ENCODE results near the gene LAMP1.
"Not testable (repeated sequence)": the region's sequence is repeated elsewhere in the genome, so short reads cannot be mapped to it uniquely, and the experiment has no call there.

Gene LAMP1, protein sequence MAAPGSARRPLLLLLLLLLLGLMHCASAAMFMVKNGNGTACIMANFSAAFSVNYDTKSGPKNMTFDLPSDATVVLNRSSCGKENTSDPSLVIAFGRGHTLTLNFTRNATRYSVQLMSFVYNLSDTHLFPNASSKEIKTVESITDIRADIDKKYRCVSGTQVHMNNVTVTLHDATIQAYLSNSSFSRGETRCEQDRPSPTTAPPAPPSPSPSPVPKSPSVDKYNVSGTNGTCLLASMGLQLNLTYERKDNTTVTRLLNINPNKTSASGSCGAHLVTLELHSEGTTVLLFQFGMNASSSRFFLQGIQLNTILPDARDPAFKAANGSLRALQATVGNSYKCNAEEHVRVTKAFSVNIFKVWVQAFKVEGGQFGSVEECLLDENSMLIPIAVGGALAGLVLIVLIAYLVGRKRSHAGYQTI

GRCh38 chr13:113296823-113297369, at the start of gene LAMP1:
LAMP1 (plus strand) TSS chr13:113297239; CDS start chr13:113297435, 196 bp downstream.
- DNase-seq = peak; percentile 95

DNA sequence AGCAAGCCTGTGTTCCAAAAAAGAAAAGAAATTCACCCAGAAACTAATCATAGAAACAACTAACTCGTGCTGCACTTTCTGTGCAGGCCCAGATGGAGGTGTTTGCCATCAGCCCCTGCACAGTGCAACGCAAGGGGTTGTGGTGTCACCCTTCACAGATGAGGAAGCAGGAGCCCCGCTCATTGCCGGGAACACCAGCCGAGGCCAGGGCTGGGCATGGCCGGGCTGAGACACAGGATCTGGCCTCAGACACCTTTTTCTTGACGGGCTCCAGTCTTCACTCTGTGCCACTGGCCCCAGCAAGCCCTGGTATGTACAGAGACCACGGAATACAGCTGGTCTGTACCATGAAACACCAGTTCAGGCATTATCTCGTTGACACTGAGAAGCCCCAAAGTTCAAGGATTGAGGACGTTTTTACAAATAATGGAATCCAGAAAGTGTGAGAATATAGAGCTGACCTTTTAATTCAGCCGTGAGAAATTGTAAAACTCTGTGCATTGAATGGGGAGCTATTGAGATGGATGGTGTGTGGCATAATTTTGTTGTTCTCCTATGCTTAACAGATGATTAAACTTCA, 44.4 kb upstream of the LAMP1 start:
- DNase-seq = no peak

DNA sequence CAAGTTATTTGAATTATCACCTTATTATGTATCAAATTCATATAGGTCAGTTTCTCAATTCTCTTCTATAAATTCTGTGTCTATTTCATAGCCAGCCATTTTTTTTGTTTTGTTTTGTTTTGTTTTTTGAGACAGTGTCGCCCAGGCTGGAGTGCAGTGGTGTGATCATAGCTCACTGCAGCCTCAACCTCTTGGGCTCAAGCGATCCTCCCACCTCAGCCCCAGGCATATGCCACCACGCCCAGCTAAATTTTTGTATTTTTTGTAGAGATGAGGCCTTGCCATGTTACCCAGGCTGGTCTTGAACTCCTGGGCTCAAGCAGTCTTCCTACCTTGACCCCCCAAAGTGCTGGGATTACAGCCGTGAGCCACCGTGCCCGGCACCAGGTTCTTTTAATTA, 39.1 kb upstream of the LAMP1 start:
- not testable (repeated sequence) for DNase-seq

DNA sequence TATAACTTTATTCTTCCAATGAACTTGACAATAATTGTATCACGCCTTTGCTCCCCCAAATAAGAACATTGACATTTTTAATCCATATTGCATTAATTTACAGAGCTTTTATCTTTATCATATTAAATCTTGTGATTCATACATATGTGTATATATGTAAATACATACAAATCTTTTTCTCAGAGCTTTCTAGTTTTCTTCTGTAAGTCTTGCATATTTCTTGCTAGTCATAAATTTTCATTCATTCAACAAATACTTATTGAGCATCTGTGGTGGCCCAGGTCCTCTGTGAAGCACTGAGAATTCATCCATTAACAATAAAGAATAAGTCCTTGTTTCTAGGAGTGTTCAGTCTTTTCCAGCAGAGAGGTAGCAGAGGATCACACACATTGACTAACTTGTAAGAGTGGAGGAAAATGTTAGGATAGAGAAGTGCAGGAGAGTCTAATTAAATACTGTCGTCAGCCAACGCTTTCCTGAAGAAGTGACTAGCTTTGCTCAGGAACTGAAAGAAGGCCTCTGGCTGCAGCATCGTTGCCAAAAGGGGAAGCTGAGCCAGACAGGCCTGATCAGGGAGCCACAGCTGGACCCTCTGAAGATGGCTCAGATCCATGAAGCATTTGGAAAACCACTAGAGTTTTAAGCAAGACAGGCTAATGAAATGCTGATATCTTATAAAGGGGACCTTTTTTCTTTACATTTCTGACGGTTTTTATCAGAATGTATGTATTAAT, 38.6 kb upstream of the LAMP1 start:
- DNase-seq = no peak

- DNase-seq = no peak
Observed at GRCh38 chr13:113260996-113261395, 36.0 kb upstream of the LAMP1 start.

- DNase-seq = not testable (repeated sequence)
Observed at GRCh38 chr13:113263016-113263415, 34.0 kb upstream of the LAMP1 start.

DNA sequence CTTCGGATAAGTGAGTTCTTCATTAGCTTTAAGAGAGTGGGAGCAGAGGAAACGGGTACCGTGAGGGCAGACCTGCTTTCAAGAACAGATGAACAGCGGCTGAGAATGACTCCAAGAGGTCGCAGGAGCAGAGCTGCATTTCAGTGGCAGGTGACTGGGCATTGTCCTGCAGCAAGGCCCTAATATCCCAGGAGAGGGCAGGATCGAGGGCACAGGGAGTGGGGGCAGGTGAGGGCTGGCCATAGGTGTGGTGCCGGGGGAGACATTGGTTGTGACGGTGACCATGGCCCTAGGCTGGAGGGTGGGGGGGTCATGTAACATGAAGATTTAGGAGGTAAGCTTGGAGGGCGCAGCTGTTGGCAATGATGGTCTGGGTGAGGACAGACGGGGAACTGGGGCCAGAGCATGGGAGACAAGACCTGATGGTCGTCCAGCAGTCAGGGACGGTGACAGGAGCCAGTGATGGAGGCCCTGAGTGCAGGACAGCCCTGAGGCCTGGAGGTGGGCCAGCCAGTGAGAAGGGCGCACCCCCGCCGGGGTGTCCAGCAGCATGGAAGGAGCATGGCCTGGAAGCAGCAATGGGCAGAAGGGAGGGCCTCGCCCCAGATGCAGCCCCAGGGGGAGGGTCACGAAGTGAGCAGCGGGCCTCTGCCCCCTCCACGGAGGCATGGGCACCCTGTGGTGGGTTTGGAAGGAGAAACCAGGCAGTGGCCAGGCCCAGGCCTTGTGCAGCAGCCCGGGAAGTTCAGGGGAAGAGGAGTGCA, 29.2 kb upstream of the LAMP1 start:
- no peak for DNase-seq

DNA sequence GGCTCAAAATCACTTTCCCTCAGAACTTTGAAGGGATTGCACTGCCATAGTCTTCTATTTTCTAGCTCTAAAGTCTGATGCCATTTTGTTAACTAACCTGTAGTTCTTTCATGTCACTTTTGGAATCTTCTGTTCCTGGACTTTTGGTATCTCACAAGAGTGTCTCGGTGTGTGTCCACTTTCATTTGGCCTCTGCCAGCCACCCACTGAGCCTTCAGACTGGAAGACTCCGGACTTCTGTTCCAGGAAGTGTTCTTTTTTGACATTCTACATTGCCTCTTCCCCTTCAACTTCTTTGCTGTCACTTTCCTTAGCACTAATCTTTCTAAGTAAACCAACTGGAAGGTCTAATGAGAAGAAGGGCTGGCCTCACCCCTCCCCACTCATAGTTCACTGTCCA, 25.0 kb upstream of the LAMP1 start:
- no peak for DNase-seq

- no peak for DNase-seq
Observed at GRCh38 chr13:113272701-113273181, 24.3 kb upstream of the LAMP1 start.

DNA sequence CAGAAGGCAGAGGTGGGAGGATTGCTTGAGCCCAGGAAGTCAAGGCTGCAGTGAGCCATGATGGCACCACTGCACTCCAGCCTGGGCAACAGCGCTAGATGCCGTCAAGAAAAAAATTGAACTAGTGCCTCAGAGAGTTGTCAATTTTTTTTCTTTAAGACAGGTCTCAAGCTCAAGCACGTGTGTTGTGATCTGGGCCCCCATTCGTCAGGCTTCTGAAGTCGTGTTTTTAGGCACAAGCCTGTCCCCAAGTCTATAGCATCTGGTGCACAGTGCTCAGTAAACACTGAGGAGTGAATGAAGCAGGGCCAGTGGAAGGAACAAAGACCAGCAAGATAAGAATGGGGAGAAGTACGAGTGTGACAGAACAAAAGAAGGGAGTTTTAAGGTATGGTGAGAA, 23.7 kb upstream of the LAMP1 start:
- no peak for DNase-seq

DNA sequence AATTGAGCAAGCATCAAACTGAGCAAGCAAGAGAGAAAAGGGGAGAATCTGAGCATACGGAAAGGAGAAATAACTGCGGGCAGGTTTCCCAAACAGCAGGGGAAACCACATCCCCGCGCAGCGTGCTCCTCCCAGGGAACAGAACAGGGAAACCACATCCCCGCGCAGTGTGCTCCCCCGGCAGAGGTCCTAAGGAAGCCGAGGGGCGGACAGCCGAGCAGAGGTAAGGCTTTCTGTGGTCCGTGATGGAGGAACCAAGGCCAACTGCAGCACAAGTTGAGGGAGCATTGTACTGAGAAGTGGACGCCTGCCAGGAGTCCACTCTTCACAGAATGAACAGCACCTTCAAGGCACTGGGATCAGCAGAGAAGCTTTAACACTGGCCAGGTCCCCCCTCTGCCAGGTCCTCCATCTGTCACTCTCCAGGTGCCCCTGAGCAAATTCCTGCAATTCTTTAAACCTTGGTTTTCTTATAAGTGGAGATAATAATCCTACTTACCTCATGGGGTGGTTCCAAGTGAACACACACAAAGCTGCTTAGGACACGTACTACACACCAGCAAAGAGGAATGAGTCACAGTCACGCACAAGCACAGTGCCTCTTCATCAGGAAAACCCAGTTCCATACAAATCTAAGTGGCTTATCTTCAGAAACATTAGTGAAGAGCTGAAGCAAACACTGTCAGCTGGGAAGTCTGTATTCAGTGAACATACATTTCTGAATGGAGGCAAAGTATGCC, 23.0 kb upstream of the LAMP1 start:
- no peak for DNase-seq

DNA sequence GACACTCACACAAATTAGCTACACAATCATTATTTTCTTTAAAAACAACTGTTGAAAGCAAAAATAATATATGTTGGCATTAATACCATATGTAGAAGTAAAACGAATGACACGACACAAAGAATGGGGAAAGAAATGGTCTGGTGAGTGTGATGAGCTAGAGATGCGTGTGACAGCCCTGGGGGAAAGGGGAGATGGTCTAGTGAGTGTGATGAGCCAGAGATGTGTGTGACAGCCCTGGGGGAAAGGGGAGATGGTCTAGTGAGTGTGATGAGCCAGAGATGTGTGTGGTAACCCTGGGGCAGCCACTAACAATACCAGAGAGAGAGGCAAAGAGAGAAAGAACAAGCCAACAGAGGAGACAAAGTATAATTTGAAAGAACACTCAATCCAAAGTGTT, 22.3 kb upstream of the LAMP1 start:
- DNase-seq = no peak

DNA sequence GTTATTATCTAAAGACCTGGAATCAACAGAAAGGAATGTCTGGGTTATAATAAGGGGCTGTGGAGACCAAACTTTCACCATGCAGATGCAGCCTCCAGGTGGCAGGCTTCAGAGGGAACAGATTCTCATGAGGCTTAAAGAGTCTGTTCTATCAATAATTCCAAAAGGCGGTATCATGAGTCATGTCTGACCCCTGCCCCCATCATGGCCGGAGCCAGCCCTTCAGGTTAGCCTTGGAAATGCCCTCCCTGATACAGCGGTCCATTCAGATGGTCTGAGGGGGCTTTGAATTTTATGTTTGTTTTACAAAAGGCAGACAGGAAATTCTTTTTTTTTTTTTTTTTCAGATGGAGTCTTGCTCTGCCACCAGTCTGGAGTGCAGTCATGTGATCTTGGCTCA, 21.7 kb upstream of the LAMP1 start:
- DNase-seq = peak; percentile 62

DNA sequence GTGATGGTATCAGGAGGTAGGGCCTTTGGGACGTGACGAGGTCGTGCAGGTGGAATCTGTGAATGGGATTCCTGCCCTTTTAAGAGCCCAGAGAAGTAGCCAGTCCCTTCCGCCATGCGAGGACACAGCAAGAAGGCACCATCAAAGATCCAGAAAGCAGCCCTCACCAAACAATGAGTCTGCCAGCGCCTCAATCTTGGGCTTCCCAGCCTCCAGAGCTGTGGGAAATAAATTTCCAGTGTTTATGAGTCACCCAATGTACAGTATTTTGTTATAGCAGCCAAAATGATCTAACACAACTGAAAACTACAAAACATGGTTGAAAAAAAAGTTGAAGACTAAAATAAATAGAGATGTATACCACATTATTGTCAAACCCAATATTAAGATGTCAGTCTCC, 16.9 kb upstream of the LAMP1 start:
- DNase-seq = no peak

DNA sequence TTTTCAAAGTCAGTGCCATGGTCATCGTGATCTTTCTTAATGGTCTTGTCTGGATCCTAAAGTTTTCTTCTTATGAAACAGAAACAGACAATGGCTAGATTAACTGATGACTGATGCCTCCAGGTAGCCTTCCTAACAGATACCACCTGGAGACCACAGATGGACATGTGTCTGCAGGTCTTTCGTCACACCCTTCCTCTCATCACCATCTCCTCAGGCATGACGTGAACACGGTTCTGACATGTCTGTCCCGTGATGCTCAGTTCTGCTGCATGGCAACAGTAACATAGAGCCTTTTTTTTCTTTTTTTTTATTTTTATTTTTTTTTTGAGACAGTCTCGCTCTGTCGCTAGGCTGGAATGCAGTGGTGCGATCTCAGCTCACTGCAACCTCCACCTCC, 13.1 kb upstream of the LAMP1 start:
- no peak for DNase-seq

DNA sequence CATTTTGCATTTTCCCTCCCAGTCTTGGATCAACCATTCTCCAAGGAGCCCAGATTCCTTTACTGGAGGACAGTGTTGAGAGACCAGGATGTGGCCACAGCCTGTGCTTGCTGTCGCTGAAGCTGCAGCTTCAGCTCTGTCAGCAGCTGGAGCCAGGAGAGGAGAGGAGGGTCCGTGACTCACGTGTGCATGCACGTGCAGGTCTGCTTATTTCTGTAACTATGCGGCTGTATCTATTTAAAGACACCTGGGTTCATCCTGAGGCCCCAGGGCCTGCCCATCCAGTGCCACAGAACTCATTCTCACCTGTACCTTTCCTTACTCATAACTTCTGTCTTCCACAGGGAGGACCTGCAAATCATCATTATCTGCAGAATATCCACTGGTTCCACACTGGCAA, 8.2 kb upstream of the LAMP1 start:
- DNase-seq = peak; percentile 88

DNA sequence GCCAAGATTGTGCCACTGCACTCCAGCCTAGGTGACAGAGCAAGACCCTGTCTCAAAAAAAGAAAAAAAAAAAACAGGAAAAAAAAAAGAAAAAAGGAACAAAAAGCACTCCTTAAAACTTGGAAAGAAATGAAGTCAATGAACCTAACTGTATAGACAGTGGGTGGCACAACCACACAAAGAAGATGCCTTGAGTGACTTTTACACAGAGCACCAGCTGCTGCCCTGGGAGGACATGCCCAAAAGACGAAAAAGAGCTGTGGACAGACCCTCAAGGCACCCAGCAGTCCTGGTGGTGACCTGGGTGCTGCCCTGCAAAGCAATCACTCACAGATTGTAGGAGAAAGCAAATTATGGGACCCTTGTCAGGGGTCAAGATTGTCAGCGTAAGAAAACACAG, 5.9 kb upstream of the LAMP1 start:
- DNase-seq = no peak

DNA sequence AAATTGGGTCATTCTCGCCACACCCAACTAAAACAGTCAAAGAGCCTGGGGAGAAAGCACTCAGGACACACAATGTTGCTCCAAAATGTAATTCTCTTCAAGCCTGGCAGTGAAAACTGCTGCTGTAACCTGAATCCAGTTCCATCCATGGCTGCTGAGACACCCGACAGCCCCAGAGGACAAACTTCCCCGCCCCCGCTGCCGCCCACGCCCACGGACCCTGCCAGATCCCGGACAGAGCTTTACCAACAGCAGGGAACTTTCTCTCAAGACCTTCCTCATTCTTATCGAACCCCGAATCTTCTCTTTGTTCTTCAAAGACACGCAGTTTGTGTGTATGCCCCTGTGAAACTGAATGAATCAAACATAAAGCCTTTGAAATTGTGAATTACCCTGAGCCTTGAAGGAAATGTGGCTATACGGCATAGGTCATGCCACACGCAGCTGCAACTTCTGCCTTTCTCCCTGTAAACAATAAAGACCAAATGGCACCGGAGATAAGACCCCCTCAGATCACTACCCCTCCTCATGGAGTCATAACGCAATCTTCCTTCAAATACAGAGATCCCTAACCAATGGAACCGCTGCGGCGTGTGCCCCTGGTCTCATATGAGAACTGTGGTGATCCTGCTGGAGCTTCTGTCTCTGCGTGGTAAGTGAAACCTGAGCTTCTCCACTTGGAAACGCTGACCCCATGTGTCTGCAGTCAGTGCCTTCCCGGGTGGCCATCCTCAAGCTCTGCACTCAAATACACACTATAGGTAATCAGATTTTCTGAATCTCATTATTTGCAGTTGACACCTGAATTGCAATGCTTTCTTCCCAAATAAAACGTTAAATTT, 4.8 kb upstream of the LAMP1 start:
- no peak for DNase-seq

DNA sequence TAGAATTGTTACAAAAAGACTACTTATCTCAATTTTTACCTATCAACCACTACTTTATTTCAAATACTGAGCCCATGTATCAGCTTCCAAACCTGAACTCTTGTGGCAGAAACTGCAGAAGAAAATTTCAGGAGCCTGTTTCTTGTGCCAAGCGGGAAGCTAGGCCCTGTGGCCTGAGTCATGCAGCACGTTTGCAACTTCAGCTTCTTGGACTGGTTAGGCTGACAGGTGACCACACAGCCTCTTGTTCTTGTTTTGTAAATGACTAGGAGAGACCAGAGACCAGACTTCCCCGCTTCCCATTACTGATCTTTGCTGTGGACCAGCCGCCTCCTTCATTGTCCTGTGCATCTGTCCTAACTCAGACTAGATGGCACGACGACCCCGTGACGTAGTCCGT, 3.4 kb upstream of the LAMP1 start:
- no peak for DNase-seq

DNA sequence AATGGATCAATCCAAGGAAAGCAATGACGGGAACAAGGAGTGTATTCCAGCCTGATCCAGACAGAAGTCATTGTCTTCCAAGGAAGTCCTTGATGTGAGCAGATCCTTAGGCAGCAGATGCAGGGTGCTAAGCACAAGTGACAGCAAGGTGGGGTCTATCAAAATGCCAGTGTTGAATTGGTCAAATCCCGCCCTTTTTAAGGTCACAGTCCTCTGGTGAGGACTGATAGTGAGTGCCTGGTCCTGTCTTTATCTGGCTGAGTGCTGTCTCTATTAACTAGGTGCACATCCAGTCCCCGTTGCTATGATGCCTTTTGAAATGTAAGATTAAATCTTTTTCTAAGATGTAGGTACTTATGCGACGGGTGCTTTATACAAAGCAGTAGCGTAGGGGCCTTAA, 1.3 kb upstream of the LAMP1 start:
- DNase-seq = no peak
